AG04450 (cell line): ENCODE measurements around the gene MTMR3. TPM values are rescaled to one million over a fixed set of nuclear protein-coding genes. Genes with fewer than 3 reads are reported as not detected.

ENCODE experiments used
- CTCF ChIA-PET: fragments of 300-600, 350-600 bp; formaldehyde crosslinking; extraction: SDS; loops from one replicate; lab custom pipeline; 2022; ENCODE audit warnings: antibody characterized with exemption, inconsistent platforms; lab: Charles Lee
- POLR2A ChIA-PET: fragments of 350-600 bp; formaldehyde crosslinking; extraction: SDS; loops from one replicate; lab custom pipeline; 2021; ENCODE audit warnings: antibody characterized with exemption, inconsistent platforms; lab: Yijun Ruan, JAX
- DNase-seq: peaks from one replicate; pipeline ENCODE4 v3.0.0-alpha.2; 2011; ENCODE audit warnings: low read depth, low spot score
- H3K27ac ChIP-seq: one replicate; pipeline ENCODE4 v1.5.1; 2012; ENCODE audit warnings: low read depth, low read length, control low read depth
- H3K27me3 ChIP-seq: one replicate; pipeline ENCODE4 v1.6.0; 2012; ENCODE audit warnings: low read length; ENCODE audit not compliant: control insufficient read depth, insufficient read depth
- H3K4me3 ChIP-seq: 2 replicates; pipeline ENCODE4 v1.5.1; 2011; ENCODE audit warnings: mild to moderate bottlenecking, low read depth, low read length, control low read depth
- H3K9me3 ChIP-seq: 2 replicates; pipeline ENCODE4 v1.5.1; 2012; ENCODE audit warnings: low read length; ENCODE audit not compliant: control insufficient read depth, insufficient read depth
- polyA plus RNA-seq: library from polyadenylated mRNA; depleted of rRNA; stranded (reverse); fragments of >200 nt; gene quantifications from 2 replicates; pipeline ENCODE4 v1.2.3, GENCODE V29; 2011
- TF ChIP-seq, protein P1 (sequence below): IDR thresholded peaks from 2 replicates; pipeline ENCODE4 v1.5.1; 2011; ENCODE audit warnings: low read depth, low read length, control low read depth, inconsistent platforms

The MTMR3 gene
- polyA plus RNA-seq, 1 experiment, result 27.8 TPM

DNA sequence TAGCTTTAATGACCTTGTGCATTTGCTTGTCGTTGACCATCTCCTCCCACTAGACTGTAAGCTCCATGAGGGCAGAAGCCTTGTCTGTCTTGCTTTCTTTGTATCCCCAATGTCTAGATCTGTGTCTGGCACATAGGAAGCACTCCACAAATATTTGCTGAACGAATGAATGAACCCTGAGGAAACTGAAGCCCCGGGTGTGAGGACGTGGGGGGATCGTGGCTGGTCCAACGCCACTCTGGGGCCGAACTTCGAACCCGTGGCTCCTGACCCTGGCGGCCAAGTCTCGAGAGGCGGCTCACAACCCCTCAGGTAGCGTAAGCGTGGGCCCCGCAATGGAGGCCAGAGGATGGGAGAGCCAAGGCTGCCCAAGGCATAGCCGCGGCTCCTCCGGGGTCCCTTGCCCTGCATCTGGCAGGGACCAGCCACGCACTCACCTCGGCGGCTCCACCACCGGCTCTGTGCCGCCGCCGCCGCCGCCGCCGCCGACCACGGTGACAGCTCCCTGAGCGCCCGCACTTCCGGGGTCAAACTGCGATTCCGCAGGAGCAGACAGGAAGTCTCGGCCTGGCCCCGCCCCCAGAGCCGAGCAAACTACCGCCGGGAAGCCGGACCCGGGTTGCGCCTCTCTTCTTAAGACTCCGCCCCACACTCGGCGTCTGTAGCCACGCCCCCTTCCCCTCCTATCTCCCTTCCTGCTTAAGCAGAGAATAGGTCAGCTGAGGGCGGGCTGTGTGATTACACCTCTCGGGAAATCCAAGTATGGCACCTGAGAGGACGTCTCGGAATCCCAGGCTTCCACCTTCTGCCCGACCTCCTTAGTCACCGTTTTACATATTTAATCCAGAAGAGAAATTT, 45.0 kb upstream of the MTMR3 start, which contains the start of gene ASCC2:
ASCC2 (minus strand) TSS at position 534 of the 858 bp plus-strand sequence. CDS start 5,949 bp downstream, outside the sequence.
- POLR2A ChIA-PET, result interaction anchor here (0.6 to 1.7 kb wide), 4 partner anchors 17 to 284 kb away, joined by 3 to 5 read pairs (median 4); partner anchors contain the start of genes MTMR3 and THOC5
- peaks cover 3% of the 10 kb centered on the region; the same call in 1 of the 2 replicates for H3K9me3 ChIP-seq
- peak within 1 kb of the TSS; percentile 98 for H3K4me3 ChIP-seq
- TF ChIP-seq, protein P1, sequence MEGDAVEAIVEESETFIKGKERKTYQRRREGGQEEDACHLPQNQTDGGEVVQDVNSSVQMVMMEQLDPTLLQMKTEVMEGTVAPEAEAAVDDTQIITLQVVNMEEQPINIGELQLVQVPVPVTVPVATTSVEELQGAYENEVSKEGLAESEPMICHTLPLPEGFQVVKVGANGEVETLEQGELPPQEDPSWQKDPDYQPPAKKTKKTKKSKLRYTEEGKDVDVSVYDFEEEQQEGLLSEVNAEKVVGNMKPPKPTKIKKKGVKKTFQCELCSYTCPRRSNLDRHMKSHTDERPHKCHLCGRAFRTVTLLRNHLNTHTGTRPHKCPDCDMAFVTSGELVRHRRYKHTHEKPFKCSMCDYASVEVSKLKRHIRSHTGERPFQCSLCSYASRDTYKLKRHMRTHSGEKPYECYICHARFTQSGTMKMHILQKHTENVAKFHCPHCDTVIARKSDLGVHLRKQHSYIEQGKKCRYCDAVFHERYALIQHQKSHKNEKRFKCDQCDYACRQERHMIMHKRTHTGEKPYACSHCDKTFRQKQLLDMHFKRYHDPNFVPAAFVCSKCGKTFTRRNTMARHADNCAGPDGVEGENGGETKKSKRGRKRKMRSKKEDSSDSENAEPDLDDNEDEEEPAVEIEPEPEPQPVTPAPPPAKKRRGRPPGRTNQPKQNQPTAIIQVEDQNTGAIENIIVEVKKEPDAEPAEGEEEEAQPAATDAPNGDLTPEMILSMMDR, result no peak
- H3K27ac ChIP-seq, result peak within 1 kb of the TSS; percentile 57
- CTCF ChIA-PET, result interaction anchor here (0.7 to 1.9 kb wide), 3 partner anchors 38 to 167 kb away, joined by 3 to 8 read pairs (median 5); no protein-coding TSS in a partner anchor
- H3K27me3 ChIP-seq, result no peaks in the 10 kb centered on the region
- DNase-seq, result peak; percentile 85

DNA sequence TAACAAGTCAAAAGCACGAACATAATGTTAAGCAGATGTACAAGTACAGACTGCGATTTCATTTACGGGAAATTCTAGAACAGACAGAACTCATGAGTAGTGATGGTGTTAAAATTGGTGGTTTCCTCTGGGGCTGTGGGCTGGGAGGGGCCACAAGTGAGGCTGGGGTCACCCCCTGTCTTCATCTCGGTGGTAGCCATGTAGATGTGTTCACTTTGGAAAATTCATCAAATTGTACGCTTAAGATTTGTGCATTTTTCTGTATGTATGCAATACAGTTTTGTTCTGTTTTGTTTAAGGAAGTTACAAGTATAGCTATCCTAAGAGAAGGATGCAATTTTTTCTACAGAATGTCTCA, 44.4 kb upstream of the MTMR3 start:
- POLR2A ChIA-PET, result interaction anchor here (0.7 to 1.7 kb wide), 2 partner anchors 17 to 45 kb away, joined by 3 to 5 read pairs; partner anchors contain the start of gene MTMR3
- TF ChIP-seq, protein P1, result no peak
- Histone ChIP-seq H3K27ac (peak overlapping the region; percentile 57), H3K4me3 (peak overlapping the region; percentile 98), H3K27me3 (no peaks in the 10 kb centered on the region), H3K9me3 (peaks cover 3% of the 10 kb centered on the region; the same call in 1 of the 2 replicates)
- DNase-seq, result no peak
- CTCF ChIA-PET, result interaction anchor here (1.9 kb wide), 1 partner anchor 167 kb away, joined by 8 read pairs; no protein-coding TSS in a partner anchor

DNA sequence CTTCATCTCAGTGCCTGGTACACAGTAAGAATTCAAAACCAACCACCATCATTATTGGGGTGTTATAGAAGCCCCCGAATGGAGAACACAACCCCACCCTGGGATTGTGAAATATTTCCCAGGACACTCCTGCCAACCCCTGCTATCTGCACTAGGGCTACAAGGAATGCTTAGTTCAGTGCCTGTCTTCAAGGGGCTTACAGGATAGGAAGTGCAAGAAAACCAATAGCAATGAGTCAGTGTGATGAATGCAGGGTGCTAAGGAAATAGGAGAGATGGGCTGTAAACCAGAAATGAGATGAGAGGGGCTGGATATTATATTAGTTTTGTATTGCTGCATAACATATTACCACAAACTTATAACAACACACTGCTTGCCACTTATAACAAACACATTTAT, 43.9 kb upstream of the MTMR3 start:
- TF ChIP-seq, protein P1, result no peak
- peaks cover 3% of the 10 kb centered on the region; the same call in 1 of the 2 replicates for H3K9me3 ChIP-seq
- ChIA-PET CTCF (no interaction called here), POLR2A (no interaction called here)
- no peaks in the 10 kb centered on the region for H3K27me3 ChIP-seq
- H3K27ac ChIP-seq, result no peak overlapping the region
- no peak overlapping the region for H3K4me3 ChIP-seq
- DNase-seq, result no peak

DNA sequence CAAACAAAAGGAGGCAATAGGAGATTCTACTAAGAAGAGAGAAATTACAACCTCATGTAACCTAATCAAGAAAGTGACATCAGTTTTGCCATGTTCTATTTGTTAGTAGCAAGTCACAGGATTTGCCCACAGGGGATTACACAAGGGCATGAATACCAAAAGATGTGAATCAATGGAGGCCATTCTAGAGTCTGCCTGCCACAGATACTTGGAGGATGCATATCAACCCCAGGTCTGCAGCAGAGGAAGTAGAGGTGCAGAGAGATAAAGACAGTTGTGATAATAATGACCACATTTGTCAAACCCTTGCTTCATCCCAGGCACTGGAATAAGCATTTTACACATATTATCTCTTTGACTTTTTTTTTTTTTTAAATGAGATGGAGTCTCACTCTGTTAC, 42.5 kb upstream of the MTMR3 start:
- ChIA-PET CTCF (interaction anchor here (0.6 kb wide), 1 partner anchor 86 kb away, joined by 3 read pairs; no protein-coding TSS in a partner anchor), POLR2A (no interaction called here)
- no peak for DNase-seq
- no peaks in the 10 kb centered on the region for H3K27me3 ChIP-seq
- TF ChIP-seq, protein P1, result no peak
- H3K4me3 ChIP-seq, result no peak overlapping the region
- H3K9me3 ChIP-seq, result peaks cover 3% of the 10 kb centered on the region; the same call in 1 of the 2 replicates
- H3K27ac ChIP-seq, result no peak overlapping the region
